DMS53 (cell line): Measurements from ENCODE around the gene GAS2L3.

Source experiments
- DNase-seq: peaks from one replicate; lab custom pipeline; 2025; lab: John Stamatoyannopoulos, UW

GAS2L3 gene

GRCh38 chr12:100661300-100661951 is 87.9 kb downstream of the GAS2L3 start:
- no peak for DNase-seq

DNA sequence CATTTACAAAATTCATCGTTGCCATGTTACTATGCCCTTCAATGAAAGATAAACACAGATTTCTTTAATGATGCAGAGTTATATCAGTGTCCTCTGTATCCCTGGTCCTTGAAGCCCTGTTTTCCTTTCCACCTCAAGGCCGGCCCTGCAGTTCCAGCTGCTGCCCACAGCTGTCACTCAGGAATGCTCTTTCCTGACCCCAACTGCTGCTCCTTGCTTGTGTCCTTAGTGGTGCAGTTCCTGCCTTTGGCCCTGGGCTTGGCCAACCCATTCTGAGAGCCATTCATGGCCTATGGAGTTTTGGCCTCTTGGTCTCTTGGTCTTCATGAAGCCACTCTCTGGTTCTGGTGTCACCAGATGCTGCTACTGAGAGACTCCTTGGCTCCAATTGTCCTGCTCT is 93.1 kb downstream of the GAS2L3 start:
- DNase-seq, result no peak

- peak; percentile 92 for DNase-seq
These were observed 95.6 kb downstream of the GAS2L3 start for GRCh38 chr12:100668945-100669536.

DNA sequence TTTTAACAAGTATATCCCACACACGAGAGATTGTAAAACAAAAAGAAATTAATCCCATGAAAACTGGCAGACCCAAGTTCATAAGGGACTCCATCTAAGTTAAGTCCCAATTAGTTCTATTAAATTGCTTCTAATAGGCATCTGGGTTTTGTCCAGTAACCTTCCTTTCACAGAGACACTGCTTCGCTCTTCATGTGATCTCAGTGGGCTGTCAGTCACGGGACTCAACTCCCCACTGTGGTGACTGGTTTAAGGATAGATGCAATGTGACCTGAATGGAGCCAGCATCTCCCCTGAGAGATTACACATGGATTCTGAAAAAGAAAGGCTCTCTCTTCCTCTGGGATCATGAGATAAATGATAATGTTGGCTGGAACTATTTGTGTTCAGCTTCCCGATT is 96.4 kb downstream of the GAS2L3 start:
- DNase-seq, result no peak

GRCh38 chr12:100671396-100672074 is 98.1 kb downstream of the GAS2L3 start:
- peak; percentile 50 for DNase-seq

- peak; percentile 59 for DNase-seq
These were observed 98.7 kb downstream of the GAS2L3 start for GRCh38 chr12:100672075-100672592.

GRCh38 chr12:100674036-100674888 is 100.8 kb downstream of the GAS2L3 start:
- DNase-seq, result no peak
